Adrenal gland (tissue), 12 donors: Measurements from ENCODE around the gene CEBPZOS. TPM values are rescaled to one million over a fixed set of nuclear protein-coding genes. Genes with fewer than 3 reads are reported as not detected.

ENCODE experiments used
- DNase-seq, 7 donors: peaks; one replicate each; pipeline ENCODE4 v3.0.0-alpha.2; 2019 to 2020
- H3K27ac ChIP-seq, 5 donors: fragments of 200-600 bp; sonication (generic) in 4 of 5; 1 replicate in 3 of 5; 2 replicates in 2 of 5; pipeline versions ENCODE4 v1.5.1 to v1.8.0; 2016 to 2020; ENCODE audit warnings: mild to moderate bottlenecking in 1 of 5
- H3K27me3 ChIP-seq: fragments of 200-600 bp; 2 replicates; pipeline ENCODE4 v1.8.0; 2021
- H3K36me3 ChIP-seq, 2 donors: fragments of 200-600 bp; replicated peaks in 1 of 2; 1 replicate in 1 of 2; 2 replicates in 1 of 2; pipeline versions ENCODE4 v1.5.1 to v1.8.0; 2018 to 2022
- H3K4me1 ChIP-seq, 2 donors: fragments of 200-600 bp; replicated peaks in 1 of 2; 1 replicate in 1 of 2; 2 replicates in 1 of 2; pipeline versions ENCODE4 v1.5.1 to v1.8.0; 2018 to 2021
- H3K4me3 ChIP-seq, 4 donors: fragments of 200-600 bp; sonication (generic) in 3 of 4; one replicate each; pipeline ENCODE4 v1.5.1; 2016 to 2018
- H3K9me3 ChIP-seq, 3 donors: fragments of 200-600 bp; sonication (generic) in 1 of 3; replicated peaks in 1 of 3; 1 replicate in 2 of 3; 2 replicates in 1 of 3; pipeline versions ENCODE4 v1.5.1 to v1.8.0; 2016 to 2021
- POLR2A ChIP-seq, 2 donors: fragments of 450-650 bp; IDR thresholded peaks; one replicate each; pipeline ENCODE4 v1.6.1; 2017; ENCODE audit warnings: antibody characterized with exemption in 2 of 2, mild to moderate bottlenecking in 2 of 2, moderate library complexity in 1 of 2
- WGBS, 4 donors: extraction: QIAGEN DNeasy Blood & Tissue Kit in 2 of 4; methylation state at CpG; one replicate each; pipeline versions ENCODE4 v1.1.5 to v1.1.7; 2013 to 2017; 5-methylcytosine and 5-hydroxymethylcytosine counted together
- intact Hi-C, 2 donors: fragments of 100-400 bp; cut with DNase I; formaldehyde crosslinking; loops; one replicate each; pipeline versions ENCODE4 v1.14.1 to v1.15.0; 2022 to 2023
- polyA plus RNA-seq, 3 donors: library from polyadenylated mRNA; stranded (reverse); fragments of 200-250 nt in 2 of 3; fragments of 350-450 nt in 1 of 3; fragmentation: Illumina TruSeq in 1 of 3; extraction: RNeasy Lipid Tissue Mini Kit (QIAGEN cat#74804) in 1 of 3; gene quantifications; one replicate each; pipeline ENCODE4 v1.2.3, GENCODE V29; 2013 to 2014
- total RNA-seq, 9 donors: library from RNA; depleted of rRNA in 4 of 9; stranded (reverse); fragments of >200 nt in 4 of 9; fragments of 120-200 nt in 1 of 9; fragmentation: NEBNext Ultra II Directional in 1 of 9; extraction: Animal tissue kit (Norgen Biotek cat#: 25700) in 1 of 9; gene quantifications; one replicate each; pipeline versions ENCODE4 v1.1.0 to v1.2.4, GENCODE V29; 2013 to 2023
- TF ChIP-seq, protein P1 (sequence below), 6 experiments: fragments of 450-650 bp in 4 of 6; fragments of 200-600 bp in 2 of 6; sonication (generic) in 1 of 6; IDR thresholded peaks; 1 replicate in 5 of 6; 2 replicates in 1 of 6; pipeline versions ENCODE4 v1.5.1 to v1.8.0; 2016 to 2021; ENCODE audit warnings: antibody characterized with exemption in 6 of 6, mild to moderate bottlenecking in 2 of 6, moderate library complexity in 1 of 6
- donor health status: healthy with polysubstance abuse.
- donor health status: Bipolar disorder and iron deficiency.
- donor health status: DM: yes; HTN: yes; CAD: no.
- donor health status: DM: no; HTN: no; CAD: no.
- donor health status: DM: no; HTN: no; CAD: no.
- donor health status: DM: yes; HTN: yes; CAD: no.

Gene CEBPZOS
- total and polyA plus RNA-seq, 12 donors = 27.9 to 186 (median 65.2) TPM

DNA sequence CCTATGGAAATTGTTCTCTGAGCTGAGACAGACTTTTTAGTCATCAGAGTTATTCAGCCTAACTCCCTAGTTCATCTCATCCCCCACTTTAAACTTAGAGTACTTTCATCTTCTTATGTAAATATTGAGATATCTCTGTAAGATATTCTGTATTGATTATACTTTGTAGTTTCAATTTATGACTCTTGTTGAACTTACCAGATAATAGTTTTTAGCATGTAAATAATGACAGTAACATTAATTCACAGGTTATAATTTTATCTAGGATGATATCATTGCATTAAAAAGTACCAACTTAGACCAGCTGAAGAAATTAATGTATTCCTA is 24.7 kb upstream of the CEBPZOS start:
- intact Hi-C loops = no loop called here
- Histone ChIP-seq H3K9me3 (no peaks in the 10 kb centered on the region), H3K27me3 (no peaks in the 10 kb centered on the region), H3K36me3 (no peaks in the 10 kb centered on the region), H3K27ac (no peak overlapping the region), H3K4me1 (no peaks in the 10 kb centered on the region), H3K4me3 (no peak overlapping the region)
- DNase-seq = no peak
- no peak for TF ChIP-seq POLR2A (IDR thresholded peaks at IDR 0.05)
- TF ChIP-seq, protein P1, sequence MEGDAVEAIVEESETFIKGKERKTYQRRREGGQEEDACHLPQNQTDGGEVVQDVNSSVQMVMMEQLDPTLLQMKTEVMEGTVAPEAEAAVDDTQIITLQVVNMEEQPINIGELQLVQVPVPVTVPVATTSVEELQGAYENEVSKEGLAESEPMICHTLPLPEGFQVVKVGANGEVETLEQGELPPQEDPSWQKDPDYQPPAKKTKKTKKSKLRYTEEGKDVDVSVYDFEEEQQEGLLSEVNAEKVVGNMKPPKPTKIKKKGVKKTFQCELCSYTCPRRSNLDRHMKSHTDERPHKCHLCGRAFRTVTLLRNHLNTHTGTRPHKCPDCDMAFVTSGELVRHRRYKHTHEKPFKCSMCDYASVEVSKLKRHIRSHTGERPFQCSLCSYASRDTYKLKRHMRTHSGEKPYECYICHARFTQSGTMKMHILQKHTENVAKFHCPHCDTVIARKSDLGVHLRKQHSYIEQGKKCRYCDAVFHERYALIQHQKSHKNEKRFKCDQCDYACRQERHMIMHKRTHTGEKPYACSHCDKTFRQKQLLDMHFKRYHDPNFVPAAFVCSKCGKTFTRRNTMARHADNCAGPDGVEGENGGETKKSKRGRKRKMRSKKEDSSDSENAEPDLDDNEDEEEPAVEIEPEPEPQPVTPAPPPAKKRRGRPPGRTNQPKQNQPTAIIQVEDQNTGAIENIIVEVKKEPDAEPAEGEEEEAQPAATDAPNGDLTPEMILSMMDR (IDR thresholded peaks at IDR 0.05) = no peak

- intact Hi-C loops = no loop called here
- Histone ChIP-seq H3K4me1 (no peaks in the 10 kb centered on the region), H3K4me3 (no peak overlapping the region), H3K27ac (no peak overlapping the region), H3K36me3 (no peaks in the 10 kb centered on the region), H3K27me3 (no peaks in the 10 kb centered on the region), H3K9me3 (no peaks in the 10 kb centered on the region)
- WGBS, 4 donors = 73 to 86% (median 77%) methylated on average over 1 of the region's 1 CpG
- TF ChIP-seq, protein P1 (IDR thresholded peaks at IDR 0.05) = no peak
- no peak for TF ChIP-seq POLR2A (IDR thresholded peaks at IDR 0.05)
- DNase-seq = no peak
These were observed 22.6 kb upstream of the CEBPZOS start for GRCh38 chr2:37173741-37174140.

- no peak overlapping the region for H3K4me3 ChIP-seq
- H3K36me3 ChIP-seq = no peaks in the 10 kb centered on the region
- H3K4me1 ChIP-seq = no peaks in the 10 kb centered on the region
- intact Hi-C loops = no loop called here
- no peaks in the 10 kb centered on the region for H3K9me3 ChIP-seq
- no peaks in the 10 kb centered on the region for H3K27me3 ChIP-seq
- TF ChIP-seq POLR2A (IDR thresholded peaks at IDR 0.05) = no peak
- TF ChIP-seq, protein P1 (IDR thresholded peaks at IDR 0.05) = no peak
- 54 to 69% (median 63%) methylated on average over 4 of the region's 4 CpGs for WGBS, 4 donors
- H3K27ac ChIP-seq = no peak overlapping the region
- no peak for DNase-seq
These were observed 16.2 kb upstream of the CEBPZOS start for GRCh38 chr2:37180006-37180639.

DNA sequence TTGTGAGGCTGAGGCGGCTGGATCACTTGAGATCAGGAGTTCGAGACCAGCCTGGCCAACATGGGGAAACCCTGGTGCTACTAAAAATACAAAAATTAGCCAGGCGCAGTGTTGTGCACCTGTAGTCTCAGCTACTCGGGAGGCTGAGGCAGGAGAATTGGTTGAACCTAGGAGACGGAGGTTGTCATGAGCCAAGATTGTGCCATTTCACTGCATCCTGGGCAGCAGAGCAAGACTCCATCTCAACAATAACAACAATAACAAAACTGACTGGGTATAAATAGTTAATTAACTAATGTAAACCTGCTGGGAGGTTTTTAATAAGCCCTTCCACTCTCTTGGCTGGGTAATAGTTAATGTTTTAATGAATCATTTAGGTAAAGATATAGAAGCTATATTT is 15.7 kb upstream of the CEBPZOS start:
- DNase-seq = no peak
- no peaks in the 10 kb centered on the region for H3K4me1 ChIP-seq
- H3K9me3 ChIP-seq = no peaks in the 10 kb centered on the region
- no peaks in the 10 kb centered on the region for H3K27me3 ChIP-seq
- intact Hi-C loops = no loop called here
- TF ChIP-seq POLR2A (IDR thresholded peaks at IDR 0.05) = no peak
- TF ChIP-seq, protein P1 (IDR thresholded peaks at IDR 0.05) = no peak
- no peak overlapping the region for H3K27ac ChIP-seq
- no peaks in the 10 kb centered on the region for H3K36me3 ChIP-seq
- WGBS, 4 donors = 88 to 94% (median 92%) methylated on average over 5 of the region's 5 CpGs
- H3K4me3 ChIP-seq = no peak overlapping the region
